Fibroblast of lung (primary cell): Measurements from ENCODE around the gene CCIN. TPM values are rescaled to one million over a fixed set of nuclear protein-coding genes. Genes with fewer than 3 reads are reported as not detected.
A peak's percentile ranks its signal among the peaks of the same experiment; 100 is the strongest.

ENCODE experiments used
- DNase-seq, 2 donors: peaks; one replicate each; pipeline versions ENCODE4 v3.0.0 to v3.0.0-alpha.2; 2010; ENCODE audit warnings: low read depth in 2 of 2
- H2AFZ ChIP-seq: 2 replicates; pipeline ENCODE4 v1.5.1; 2012; ENCODE audit warnings: low read length, control low read depth, inconsistent platforms
- H3K27ac ChIP-seq: 2 replicates; pipeline ENCODE4 v1.5.1; 2011; ENCODE audit warnings: low read length, control low read depth; ENCODE audit not compliant: insufficient read depth
- H3K27me3 ChIP-seq: 2 replicates; pipeline ENCODE4 v1.5.1; 2011; ENCODE audit warnings: mild to moderate bottlenecking, low read length; ENCODE audit not compliant: control insufficient read depth, insufficient read depth
- H3K36me3 ChIP-seq: 2 replicates; pipeline ENCODE4 v1.5.1; 2011; ENCODE audit warnings: low read length; ENCODE audit not compliant: control insufficient read depth, insufficient read depth
- H3K4me1 ChIP-seq: 2 replicates; pipeline ENCODE4 v1.5.1; 2011; ENCODE audit warnings: low read length; ENCODE audit not compliant: control insufficient read depth, insufficient read depth; ENCODE audit errors: extremely low read depth
- H3K4me2 ChIP-seq: 2 replicates; pipeline ENCODE4 v1.5.1; 2011; ENCODE audit warnings: low read length, control low read depth; ENCODE audit not compliant: insufficient read depth; ENCODE audit errors: extremely low read depth
- H3K4me3 ChIP-seq, 4 experiments: fragments of 200-600 bp in 1 of 4; sonication (generic) in 1 of 4; replicated peaks in 1 of 4; 2 replicates each; pipeline ENCODE4 v1.5.1; 2011 to 2016; ENCODE audit warnings: low read length in 4 of 4, low read depth in 3 of 4, mild to moderate bottlenecking in 3 of 4, control low read depth in 2 of 4, inconsistent platforms in 1 of 4, mixed read lengths in 1 of 4; ENCODE audit not compliant: insufficient read depth in 1 of 4; ENCODE audit errors: control extremely low read depth in 1 of 4
- H3K79me2 ChIP-seq: 2 replicates; pipeline ENCODE4 v1.5.1; 2012; ENCODE audit warnings: mild to moderate bottlenecking, low read length, inconsistent platforms; ENCODE audit not compliant: control insufficient read depth, insufficient read depth
- H3K9ac ChIP-seq: 2 replicates; pipeline ENCODE4 v1.5.1; 2011; ENCODE audit warnings: mild to moderate bottlenecking, low read length, control low read depth; ENCODE audit not compliant: insufficient read depth
- H3K9me3 ChIP-seq: 2 replicates; pipeline ENCODE4 v1.5.1; 2012; ENCODE audit warnings: low read depth, low read length; ENCODE audit not compliant: control insufficient read depth, insufficient read depth
- H4K20me1 ChIP-seq: 2 replicates; pipeline ENCODE4 v1.5.1; 2011; ENCODE audit warnings: low read length; ENCODE audit not compliant: control insufficient read depth, insufficient read depth; ENCODE audit errors: extremely low read depth
- EZH2 ChIP-seq: IDR thresholded peaks from 2 replicates; pipeline ENCODE4 v1.5.1; 2012; ENCODE audit warnings: low read length, control low read depth, mild to moderate bottlenecking; ENCODE audit errors: missing control alignments
- polyA plus RNA-seq, 2 donors: library from polyadenylated mRNA; depleted of rRNA in 1 of 2; stranded (reverse) in 1 of 2; unstranded in 1 of 2; fragments of >200 nt; gene quantifications; 2 replicates each; pipeline ENCODE4 v1.2.1, GENCODE V29; 2011 to 2012; ENCODE audit warnings: missing spikeins in 1 of 2
- total RNA-seq: library from RNA; depleted of rRNA; stranded (reverse); fragments of >200 nt; gene quantifications from 2 replicates; pipeline ENCODE4 v1.2.1, GENCODE V29; 2014
- TF ChIP-seq, protein P1 (sequence below), 2 donors: IDR thresholded peaks in 1 of 2; conservative IDR thresholded peaks in 1 of 2; 1 replicate in 1 of 2; 2 replicates in 1 of 2; pipeline ENCODE4 v1.5.1; 2011 to 2012; ENCODE audit warnings: low read length in 2 of 2, control low read depth in 1 of 2, inconsistent platforms in 1 of 2, low read depth in 1 of 2, mild to moderate bottlenecking in 1 of 2

The CCIN gene
- total and polyA plus RNA-seq, 2 donors (not counting 1 experiment from before 2014, with no cell fraction given) = 0.40 to 1.3 TPM

DNA sequence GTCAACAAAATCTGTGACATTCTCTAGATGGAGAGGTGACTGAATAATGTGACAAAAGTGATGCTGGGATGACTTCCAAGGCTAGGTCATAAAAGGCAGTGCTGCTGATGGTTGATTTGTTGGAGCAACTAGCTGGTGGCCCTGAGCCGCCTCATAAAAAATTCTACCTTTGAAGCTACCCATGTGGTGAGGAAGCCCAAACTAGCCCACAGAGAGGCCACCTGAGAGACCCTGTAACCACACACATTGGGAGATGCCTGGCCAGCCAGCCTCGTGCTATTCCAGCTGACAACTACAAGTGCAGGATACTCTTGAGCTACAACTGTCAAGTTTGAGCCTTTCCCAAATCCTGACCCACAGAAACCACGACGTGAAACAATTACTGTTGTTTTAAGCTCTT, 44.2 kb downstream of the CCIN start:
- peaks cover 24% of the 10 kb centered on the region for H3K36me3 ChIP-seq
- DNase-seq = no peak
- no peaks in the 10 kb centered on the region for H4K20me1 ChIP-seq
- peaks cover 47% of the 10 kb centered on the region for H3K79me2 ChIP-seq
- H3K9ac ChIP-seq = no peak overlapping the region
- H3K27me3 ChIP-seq = no peaks in the 10 kb centered on the region
- H3K4me1 ChIP-seq = peaks cover 5% of the 10 kb centered on the region
- H3K9me3 ChIP-seq = no peaks in the 10 kb centered on the region
- H3K4me2 ChIP-seq = no peak overlapping the region
- no peak overlapping the region for H3K4me3 ChIP-seq
- H3K27ac ChIP-seq = no peak overlapping the region
- no peak overlapping the region for H2AFZ ChIP-seq
- TF ChIP-seq, protein P1, sequence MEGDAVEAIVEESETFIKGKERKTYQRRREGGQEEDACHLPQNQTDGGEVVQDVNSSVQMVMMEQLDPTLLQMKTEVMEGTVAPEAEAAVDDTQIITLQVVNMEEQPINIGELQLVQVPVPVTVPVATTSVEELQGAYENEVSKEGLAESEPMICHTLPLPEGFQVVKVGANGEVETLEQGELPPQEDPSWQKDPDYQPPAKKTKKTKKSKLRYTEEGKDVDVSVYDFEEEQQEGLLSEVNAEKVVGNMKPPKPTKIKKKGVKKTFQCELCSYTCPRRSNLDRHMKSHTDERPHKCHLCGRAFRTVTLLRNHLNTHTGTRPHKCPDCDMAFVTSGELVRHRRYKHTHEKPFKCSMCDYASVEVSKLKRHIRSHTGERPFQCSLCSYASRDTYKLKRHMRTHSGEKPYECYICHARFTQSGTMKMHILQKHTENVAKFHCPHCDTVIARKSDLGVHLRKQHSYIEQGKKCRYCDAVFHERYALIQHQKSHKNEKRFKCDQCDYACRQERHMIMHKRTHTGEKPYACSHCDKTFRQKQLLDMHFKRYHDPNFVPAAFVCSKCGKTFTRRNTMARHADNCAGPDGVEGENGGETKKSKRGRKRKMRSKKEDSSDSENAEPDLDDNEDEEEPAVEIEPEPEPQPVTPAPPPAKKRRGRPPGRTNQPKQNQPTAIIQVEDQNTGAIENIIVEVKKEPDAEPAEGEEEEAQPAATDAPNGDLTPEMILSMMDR (conservative IDR thresholded peaks at IDR 0.05 in 1 of 2, IDR thresholded peaks at IDR 0.05 in 1 of 2; ENCODE audit: low read depth in 1 of 2, low read length in 2 of 2) = no peak
- no peak for TF ChIP-seq EZH2

GRCh38 chr9:36213989-36214388, 44.8 kb downstream of the CCIN start:
- H3K4me3 ChIP-seq = no peak overlapping the region
- peaks cover 2% of the 10 kb centered on the region for H3K4me1 ChIP-seq
- peaks cover 24% of the 10 kb centered on the region for H3K36me3 ChIP-seq
- no peaks in the 10 kb centered on the region for H3K9me3 ChIP-seq
- no peak overlapping the region for H2AFZ ChIP-seq
- no peak overlapping the region for H3K9ac ChIP-seq
- DNase-seq = no peak
- no peaks in the 10 kb centered on the region for H3K27me3 ChIP-seq
- H3K27ac ChIP-seq = no peak overlapping the region
- H4K20me1 ChIP-seq = no peaks in the 10 kb centered on the region
- TF ChIP-seq, protein P1 (conservative IDR thresholded peaks at IDR 0.05 in 1 of 2, IDR thresholded peaks at IDR 0.05 in 1 of 2; ENCODE audit: low read depth in 1 of 2, low read length in 2 of 2) = no peak
- TF ChIP-seq EZH2 = no peak
- peaks cover 41% of the 10 kb centered on the region for H3K79me2 ChIP-seq
- H3K4me2 ChIP-seq = no peak overlapping the region

DNA sequence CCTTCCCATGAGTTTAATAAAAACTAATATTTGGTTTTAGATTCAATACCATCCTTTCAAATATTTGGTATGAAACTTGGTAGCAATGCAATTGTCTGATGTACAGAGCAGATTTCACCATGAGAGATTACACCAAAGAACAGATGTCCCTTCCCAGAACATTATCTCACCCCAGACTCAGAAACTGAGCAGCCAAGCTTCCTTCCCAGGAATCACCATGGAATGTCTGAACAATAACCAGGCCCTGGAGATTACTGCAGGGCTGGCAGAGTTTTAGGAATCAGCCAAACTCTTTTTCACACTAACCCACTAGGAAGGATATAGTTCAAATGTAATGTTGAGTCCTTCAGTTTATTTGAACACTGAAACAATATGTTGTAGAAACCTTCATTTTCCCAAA, 45.4 kb downstream of the CCIN start:
- H3K27ac ChIP-seq = no peak overlapping the region
- peak; percentile 51 to 65 for DNase-seq
- peaks cover 25% of the 10 kb centered on the region for H3K36me3 ChIP-seq

More for the DNA sequence above, 45.4 kb downstream of the CCIN start:
- no peak overlapping the region for H3K4me3 ChIP-seq
- TF ChIP-seq, protein P1 (conservative IDR thresholded peaks at IDR 0.05 in 1 of 2, IDR thresholded peaks at IDR 0.05 in 1 of 2; ENCODE audit: low read depth in 1 of 2, low read length in 2 of 2) = no peak
- no peak for TF ChIP-seq EZH2
- H2AFZ ChIP-seq = no peak overlapping the region
- no peak overlapping the region for H3K4me2 ChIP-seq
- no peaks in the 10 kb centered on the region for H3K9me3 ChIP-seq
- H3K4me1 ChIP-seq = peaks cover 2% of the 10 kb centered on the region
- peaks cover 35% of the 10 kb centered on the region for H3K79me2 ChIP-seq
- H4K20me1 ChIP-seq = no peaks in the 10 kb centered on the region
- H3K9ac ChIP-seq = no peak overlapping the region
- no peaks in the 10 kb centered on the region for H3K27me3 ChIP-seq
